K562 (cell line): ENCODE measurements around the gene ITGAD. TPM values are rescaled to one million over a fixed set of nuclear protein-coding genes. Genes with fewer than 3 reads are reported as not detected.
A peak's percentile ranks its signal among the peaks of the same experiment; 100 is the strongest.

Experiments used
- ATAC-seq: fragments of 200-7000 bp; cut with Tn5 transposase; 3 replicates; pipeline ENCODE4 v1.9.1; 2020; ENCODE audit warnings: moderate library complexity
- BruUV-seq: library from RNA; stranded (reverse); fragments of 400-500 nt; replicated peaks from 2 replicates; lab custom pipeline; 2021; lab: Mats Ljungman, UMichigan
- CTCF ChIA-PET: fragments of 300-600 bp; formaldehyde crosslinking; extraction: SDS; loops from one replicate; lab custom pipeline; 2021; ENCODE audit warnings: low intra/inter-chr PET ratio; lab: Yijun Ruan, JAX
- POLR2A ChIA-PET: fragments of 300-600, 350-650 bp; sonication (Branson Sonifier 250); formaldehyde crosslinking; extraction: SDS; loops from one replicate; lab custom pipeline; 2021; ENCODE audit warnings: antibody characterized with exemption, inconsistent platforms; lab: Yijun Ruan, JAX
- DNase-seq, 4 experiments: peaks; one replicate each; pipeline versions ENCODE4 v3.0.0 to v3.0.0-alpha.2; 2011 to 2018; ENCODE audit warnings: low spot score in 3 of 4, mixed read lengths in 3 of 4; ENCODE audit errors: extremely low read depth in 1 of 4
- FAIRE-seq: peaks from 2 replicates; lab custom pipeline; 2011; peaks lifted over from hg19 to GRCh38; lab: Jason Lieb, UNC
- H2AFZ ChIP-seq: 2 replicates; pipeline ENCODE4 v1.6.0; 2011; ENCODE audit warnings: low read depth, low read length, control low read depth, inconsistent platforms
- H3K27ac ChIP-seq: fragments of 200-600 bp; 3 replicates; pipeline ENCODE4 v1.8.0; 2011; ENCODE audit warnings: low read depth, mild to moderate bottlenecking, control low read depth, inconsistent platforms, low read length, moderate library complexity, mixed read lengths; ENCODE audit errors: extremely low read depth
- H3K27me3 ChIP-seq, 2 experiments: fragments of 300-600 bp in 1 of 2; 2 replicates in 1 of 2; 3 replicates in 1 of 2; pipeline versions ENCODE4 v1.6.0 to v1.8.0; 2011; ENCODE audit warnings: inconsistent platforms in 2 of 2, low read length in 2 of 2, mild to moderate bottlenecking in 1 of 2, mixed read lengths in 1 of 2, moderate library complexity in 1 of 2; ENCODE audit not compliant: control insufficient read depth in 2 of 2, insufficient read depth in 2 of 2
- H3K36me3 ChIP-seq: fragments of 300-600 bp; 3 replicates; pipeline ENCODE4 v1.8.0; 2011; ENCODE audit warnings: mild to moderate bottlenecking, low read length, inconsistent platforms; ENCODE audit not compliant: control insufficient read depth, insufficient read depth
- H3K4me1 ChIP-seq, 2 experiments: fragments of 200-600 bp in 1 of 2; replicated peaks in 1 of 2; 2 replicates in 1 of 2; 3 replicates in 1 of 2; pipeline versions ENCODE4 v1.5.1 to v1.8.0; 2011; ENCODE audit warnings: inconsistent platforms in 2 of 2, low read length in 2 of 2, mild to moderate bottlenecking in 1 of 2, mixed read lengths in 1 of 2, moderate library complexity in 1 of 2; ENCODE audit not compliant: control insufficient read depth in 2 of 2, insufficient read depth in 2 of 2
- H3K4me2 ChIP-seq: 2 replicates; pipeline ENCODE4 v1.6.1; 2011; ENCODE audit warnings: low read length, control low read depth, inconsistent platforms, mixed read lengths; ENCODE audit not compliant: insufficient read depth
- H3K4me3 ChIP-seq: fragments of 200-600 bp; sonication (generic), shearing (Covaris generic); 2 replicates; pipeline ENCODE4 v1.5.1; 2016; ENCODE audit warnings: control low read depth, inconsistent platforms
- H3K79me2 ChIP-seq: fragments of 200-600 bp; 3 replicates; pipeline ENCODE4 v1.8.0; 2011; ENCODE audit warnings: low read length, inconsistent platforms; ENCODE audit not compliant: control insufficient read depth, insufficient read depth
- H3K9ac ChIP-seq, 2 experiments: 2 replicates each; pipeline versions ENCODE4 v1.6.0 to v1.6.1; 2011; ENCODE audit warnings: low read depth in 2 of 2, low read length in 2 of 2, control low read depth in 1 of 2, inconsistent platforms in 1 of 2, mild to moderate bottlenecking in 1 of 2, mixed read lengths in 1 of 2; ENCODE audit not compliant: insufficient read depth in 1 of 2
- H3K9me1 ChIP-seq: one replicate; pipeline ENCODE4 v1.6.0; 2011; ENCODE audit warnings: inconsistent platforms, mild to moderate bottlenecking, low read length, moderate library complexity; ENCODE audit not compliant: control insufficient read depth, insufficient read depth
- H3K9me3 ChIP-seq: replicated peaks from 2 replicates; pipeline ENCODE4 v1.5.1; 2011; ENCODE audit warnings: low read depth, low read length, inconsistent platforms; ENCODE audit not compliant: control insufficient read depth, insufficient read depth
- H4K20me1 ChIP-seq: replicated peaks from 2 replicates; pipeline ENCODE4 v1.6.1; 2011; ENCODE audit warnings: low read length, inconsistent platforms, mixed read lengths; ENCODE audit not compliant: control insufficient read depth, insufficient read depth
- BHLHE40 ChIP-seq: IDR thresholded peaks from 2 replicates; pipeline ENCODE4 v1.6.1; 2011; ENCODE audit warnings: low read length, improper control_type of control experiment
- CEBPG ChIP-seq, 3 experiments: fragments of 200-800 bp in 1 of 3; sonication (Bioruptor generic) in 1 of 3; sonication (generic) in 1 of 3; formaldehyde crosslinking in 1 of 3; IDR thresholded peaks in 2 of 3; conservative IDR thresholded peaks in 1 of 3; 2 replicates each; pipeline versions ENCODE4 v1.6.1 to v1.8.0; 2016 to 2022; ENCODE audit warnings: missing compliant biosample characterization in 2 of 3, missing genetic modification characterization in 2 of 3, mild to moderate bottlenecking in 1 of 3, missing genetic modification reagents in 1 of 3
- ESRRA ChIP-seq: fragments of 450-650 bp; IDR thresholded peaks from 2 replicates; pipeline ENCODE4 v1.6.1; 2014; ENCODE audit warnings: low read depth, mild to moderate bottlenecking, moderate library complexity, borderline replicate concordance
- NR2C2 ChIP-seq, 2 experiments: fragments of 200-800 bp in 1 of 2; sonication (Bioruptor generic) in 1 of 2; sonication (generic) in 1 of 2; formaldehyde crosslinking in 1 of 2; IDR thresholded peaks; 2 replicates each; pipeline versions ENCODE4 v1.6.1 to v1.8.0; 2016 to 2022; ENCODE audit warnings: mild to moderate bottlenecking in 1 of 2, missing compliant biosample characterization in 1 of 2, missing genetic modification characterization in 1 of 2, missing genetic modification reagents in 1 of 2
- ZNF445 ChIP-seq: fragments of 250-450 bp; sonication (Bioruptor Pico); IDR thresholded peaks from 2 replicates; pipeline ENCODE4 v1.4.0; 2020; ENCODE audit warnings: low read depth, mild to moderate bottlenecking, moderate library complexity
- WGBS: fragments of 100-300 bp; shearing (Covaris generic); methylation state at CpG from one replicate; pipeline ENCODE4 v1.1.6; 2016; ENCODE audit warnings: low coverage, mixed read lengths; ENCODE audit not compliant: insufficient coverage; ENCODE audit errors: missing lambda C conversion rate; 5-methylcytosine and 5-hydroxymethylcytosine counted together
- in situ Hi-C: fragments of 300-500 bp; cut with MboI; formaldehyde crosslinking; loops from 4 replicates; pipeline ENCODE4 v1.15.0; 2018; ENCODE audit warnings: inconsistent platforms, mixed read lengths
- intact Hi-C: fragments of 100-400 bp; cut with micrococcal nuclease; formaldehyde crosslinking; loops from 2 replicates; pipeline ENCODE4 v1.14.2; 2022
- polyA plus RNA-seq, 8 experiments: library from polyadenylated mRNA; depleted of rRNA in 4 of 8; stranded (reverse) in 5 of 8; unstranded in 3 of 8; fragments of >200 nt; fragmentation: Nextera tagmentation in 2 of 8; fragmentation: Illumina TruSeq in 1 of 8; extraction: Ambion mirVana in 2 of 8; extraction: Trizol in 1 of 8; gene quantifications; 2 replicates each; pipeline versions ENCODE4 v1.2.1 to v1.2.3, GENCODE V29; 2011 to 2014; ENCODE audit warnings: inconsistent platforms in 1 of 8, missing spikeins in 1 of 8
- total RNA-seq, 7 experiments: library from RNA; depleted of rRNA in 6 of 7; stranded (reverse); fragments of >200 nt in 6 of 7; fragmentation: Illumina TruSeq in 2 of 7; extraction: Trizol in 2 of 7; gene quantifications; 2 replicates each; pipeline versions ENCODE4 v1.2.1 to v1.2.3, GENCODE V29; 2011 to 2021; ENCODE audit warnings: low replicate concordance in 1 of 7

The ITGAD gene
- total and polyA plus RNA-seq, 9 of the 15 experiments (the other 6 are each of a cell fraction or from before 2014, with no cell fraction given) = not detected

- intact Hi-C loops = no loop called here
These were observed 21.3 kb upstream of the ITGAD start for GRCh38 chr16:31371619-31372484.

More at GRCh38 chr16:31371619-31372484, 21.3 kb upstream of the ITGAD start:
- TF ChIP-seq NR2C2 (CRISPR knock-in tag; IDR thresholded peaks at IDR 0.05) (no peak), NR2C2 (tag; IDR thresholded peaks at IDR 0.05) (peak; percentile 37; the same call in 1 of the 2 replicates), ZNF445 (CRISPR knock-in tag) (no peak), BHLHE40 (no peak), ESRRA (peak; percentile 30; the same call in 1 of the 2 replicates), CEBPG (CRISPR knock-in tag; IDR thresholded peaks at IDR 0.05) (no peak), CEBPG (tag; conservative IDR thresholded peaks at IDR 0.05 in 1 of 2, IDR thresholded peaks at IDR 0.05 in 1 of 2) (peak in 1 of 2 experiments; percentile 65; a peak in 1 of 4 replicates)
- no peak for FAIRE-seq
- peak overlapping the region in 1 of 2 experiments; percentile 55; a peak in 2 of 4 replicates for H3K9ac ChIP-seq
- no peak overlapping the region for H3K4me3 ChIP-seq
- in situ Hi-C loops = no loop called here
- H3K27ac ChIP-seq = no peak overlapping the region
- no peaks in the 10 kb centered on the region for H3K36me3 ChIP-seq
- CTCF ChIA-PET = no interaction called here
- peaks cover 0 to 15% of the 10 kb centered on the region in 2 experiments; a peak in 1 of 5 replicates for H3K4me1 ChIP-seq
- no peaks in the 10 kb centered on the region for H4K20me1 ChIP-seq
- peaks cover 16 to 36% of the 10 kb centered on the region in 2 experiments; a peak in 4 of 5 replicates for H3K27me3 ChIP-seq
- H3K79me2 ChIP-seq = no peaks in the 10 kb centered on the region
- POLR2A ChIA-PET = interaction anchor here (0.5 to 0.9 kb wide), 3 partner anchors 10 to 174 kb away, joined by 3 read pairs; no protein-coding TSS in a partner anchor
- no peaks in the 10 kb centered on the region for H3K9me3 ChIP-seq
- 29% methylated on average over 27 of the region's 42 CpGs for WGBS
- peak; percentile 54; the same call in 2 of the 3 replicates for ATAC-seq
- H3K4me2 ChIP-seq = no peak overlapping the region
- no peak overlapping the region for H2AFZ ChIP-seq
- DNase-seq = no peak
- H3K9me1 ChIP-seq = no peaks in the 10 kb centered on the region
- no TSS peak for BruUV-seq
